Chondrocyte (in vitro differentiated cells): ENCODE data around the gene PARN. TPM values are rescaled to one million over a fixed set of nuclear protein-coding genes. Genes with fewer than 3 reads are reported as not detected.

ENCODE experiments used
- DNase-seq: peaks from one replicate; pipeline ENCODE4 v3.0.0; 2021; ENCODE audit warnings: mixed read lengths, low spot score
- H3K27ac Mint-ChIP-seq: one replicate; pipeline ENCODE4 v1.8.0; 2021; ENCODE audit warnings: mild to moderate bottlenecking, moderate library complexity, mixed read lengths; ENCODE audit not compliant: unreplicated experiment
- H3K27me3 Mint-ChIP-seq: 2 replicates; pipeline ENCODE4 v1.8.0; 2021; ENCODE audit warnings: low read depth, mixed read lengths
- H3K36me3 Mint-ChIP-seq: 2 replicates; pipeline ENCODE4 v1.8.0; 2021; ENCODE audit warnings: low read depth, mixed read lengths
- H3K4me1 Mint-ChIP-seq: 2 replicates; pipeline ENCODE4 v1.8.0; 2021; ENCODE audit warnings: low read depth, mild to moderate bottlenecking, mixed read lengths
- H3K4me3 Mint-ChIP-seq: one replicate; pipeline ENCODE4 v1.8.0; 2021; ENCODE audit warnings: mild to moderate bottlenecking, moderate library complexity, mixed read lengths; ENCODE audit not compliant: unreplicated experiment
- H3K9me3 Mint-ChIP-seq: 2 replicates; pipeline ENCODE4 v1.8.0; 2021; ENCODE audit warnings: low read depth, mixed read lengths
- total RNA-seq: library from RNA; stranded (reverse); gene quantifications from 3 replicates; pipeline ENCODE4 v1.2.1, GENCODE V29; 2021
- TF ChIP-seq, protein P1 (sequence below): fragments of 200-600 bp; sonication (generic); IDR thresholded peaks from 2 replicates; pipeline ENCODE4 v1.5.0; 2021; ENCODE audit warnings: antibody characterized with exemption, mild to moderate bottlenecking, moderate library complexity

Gene PARN
- total RNA-seq, 1 donor from 2014 or later, result 24.1 TPM

DNA sequence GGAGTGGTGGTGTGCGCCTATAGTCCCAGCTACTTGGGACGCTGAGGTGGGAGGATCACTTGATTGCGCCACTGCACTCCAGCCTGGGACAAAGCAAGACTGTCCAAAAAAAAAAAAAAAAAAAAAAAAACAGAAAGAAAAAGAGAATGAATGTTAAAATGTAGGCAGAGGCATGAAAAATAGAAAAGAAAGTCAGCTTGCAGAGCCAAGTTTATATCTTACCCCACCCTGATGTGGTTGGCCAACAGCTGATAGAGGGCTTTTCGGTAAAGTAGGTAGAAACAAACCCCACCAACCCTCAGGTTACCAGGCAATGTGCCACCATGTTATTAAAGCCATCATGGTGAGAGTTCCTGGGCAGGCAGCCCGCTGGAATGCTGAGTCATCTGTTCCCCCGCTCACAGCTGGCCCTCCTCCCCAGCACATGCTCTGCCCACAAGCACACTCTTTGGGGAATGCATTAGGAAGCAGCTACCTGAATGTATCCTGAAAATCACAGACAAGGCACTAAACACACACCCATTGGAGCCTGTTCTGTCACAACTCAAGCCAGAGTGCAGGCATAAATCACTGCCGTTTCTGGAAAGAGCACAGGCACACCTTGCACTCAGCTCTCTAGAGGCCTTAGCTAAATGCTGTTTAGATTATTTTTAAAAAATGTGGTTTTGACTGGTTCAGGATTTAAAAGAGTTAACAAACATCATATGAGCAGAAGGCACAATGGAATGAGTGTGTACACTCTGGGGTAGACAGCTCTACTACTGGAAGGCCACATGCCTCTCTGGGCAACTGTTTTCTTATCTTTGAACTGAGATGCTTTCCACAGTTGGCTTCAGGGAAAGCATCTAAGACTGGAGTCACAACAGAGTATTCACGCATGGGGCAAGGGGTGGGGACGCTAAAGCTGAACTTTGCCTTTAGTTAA, 128.5 kb downstream of the PARN start:
- Mint-ChIP-seq H3K4me1 (peaks cover 67% of the 10 kb centered on the region), H3K4me3 (peak overlapping the region; percentile 28), H3K36me3 (no peaks in the 10 kb centered on the region), H3K27me3 (no peaks in the 10 kb centered on the region), H3K9me3 (no peaks in the 10 kb centered on the region), H3K27ac (peak overlapping the region; percentile 94)
- TF ChIP-seq, protein P1, sequence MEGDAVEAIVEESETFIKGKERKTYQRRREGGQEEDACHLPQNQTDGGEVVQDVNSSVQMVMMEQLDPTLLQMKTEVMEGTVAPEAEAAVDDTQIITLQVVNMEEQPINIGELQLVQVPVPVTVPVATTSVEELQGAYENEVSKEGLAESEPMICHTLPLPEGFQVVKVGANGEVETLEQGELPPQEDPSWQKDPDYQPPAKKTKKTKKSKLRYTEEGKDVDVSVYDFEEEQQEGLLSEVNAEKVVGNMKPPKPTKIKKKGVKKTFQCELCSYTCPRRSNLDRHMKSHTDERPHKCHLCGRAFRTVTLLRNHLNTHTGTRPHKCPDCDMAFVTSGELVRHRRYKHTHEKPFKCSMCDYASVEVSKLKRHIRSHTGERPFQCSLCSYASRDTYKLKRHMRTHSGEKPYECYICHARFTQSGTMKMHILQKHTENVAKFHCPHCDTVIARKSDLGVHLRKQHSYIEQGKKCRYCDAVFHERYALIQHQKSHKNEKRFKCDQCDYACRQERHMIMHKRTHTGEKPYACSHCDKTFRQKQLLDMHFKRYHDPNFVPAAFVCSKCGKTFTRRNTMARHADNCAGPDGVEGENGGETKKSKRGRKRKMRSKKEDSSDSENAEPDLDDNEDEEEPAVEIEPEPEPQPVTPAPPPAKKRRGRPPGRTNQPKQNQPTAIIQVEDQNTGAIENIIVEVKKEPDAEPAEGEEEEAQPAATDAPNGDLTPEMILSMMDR, result no peak
- no peak for DNase-seq

- Mint-ChIP-seq H3K27ac (no peak overlapping the region), H3K4me1 (peaks cover 67% of the 10 kb centered on the region), H3K4me3 (no peak overlapping the region), H3K27me3 (no peaks in the 10 kb centered on the region), H3K9me3 (no peaks in the 10 kb centered on the region), H3K36me3 (no peaks in the 10 kb centered on the region)
- TF ChIP-seq, protein P1, result no peak
- DNase-seq, result no peak
Observed at GRCh38 chr16:14500791-14501190, 129.3 kb downstream of the PARN start.

- no peaks in the 10 kb centered on the region for H3K27me3 Mint-ChIP-seq
- H3K4me3 Mint-ChIP-seq, result no peak overlapping the region
- H3K9me3 Mint-ChIP-seq, result no peaks in the 10 kb centered on the region
- TF ChIP-seq, protein P1, result no peak
- peaks cover 80% of the 10 kb centered on the region for H3K4me1 Mint-ChIP-seq
- H3K36me3 Mint-ChIP-seq, result peaks cover 4% of the 10 kb centered on the region
- peak overlapping the region; percentile 68 for H3K27ac Mint-ChIP-seq
- no peak for DNase-seq
Observed at GRCh38 chr16:14499110-14499509, 130.9 kb downstream of the PARN start.

GRCh38 chr16:14497245-14498082, 132.6 kb downstream of the PARN start:
- Mint-ChIP-seq H3K9me3 (no peaks in the 10 kb centered on the region), H3K4me1 (peaks cover 74% of the 10 kb centered on the region), H3K27me3 (no peaks in the 10 kb centered on the region), H3K27ac (peak overlapping the region; percentile 61), H3K4me3 (no peak overlapping the region), H3K36me3 (peaks cover 4% of the 10 kb centered on the region)
- no peak for DNase-seq
- TF ChIP-seq, protein P1, result no peak

DNA sequence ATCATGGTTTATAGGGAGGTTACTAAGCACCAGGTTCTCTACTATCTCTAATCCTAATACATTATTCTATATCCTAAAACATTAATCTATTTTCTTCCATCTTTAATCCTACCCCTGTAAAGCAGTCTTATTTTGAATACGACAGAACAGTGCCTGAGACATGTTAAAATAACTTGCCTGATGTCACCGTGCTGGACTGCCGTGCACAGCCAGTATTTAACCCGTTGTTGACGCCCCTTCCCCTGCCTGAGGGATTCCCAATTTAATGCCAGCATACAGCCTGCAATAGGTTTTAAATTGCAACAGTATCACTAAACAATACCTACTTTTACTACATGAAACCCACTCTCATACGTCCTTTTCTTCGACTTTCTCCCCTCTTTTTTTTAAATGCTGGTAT, 133.3 kb downstream of the PARN start:
- no peak for DNase-seq
- Mint-ChIP-seq H3K27ac (peak overlapping the region; percentile 61), H3K4me3 (no peak overlapping the region), H3K36me3 (peaks cover 4% of the 10 kb centered on the region), H3K27me3 (no peaks in the 10 kb centered on the region), H3K9me3 (no peaks in the 10 kb centered on the region), H3K4me1 (peaks cover 71% of the 10 kb centered on the region)
- TF ChIP-seq, protein P1, result no peak
